Measurements from ENCODE around the gene DST.

Gene DST

DNA sequence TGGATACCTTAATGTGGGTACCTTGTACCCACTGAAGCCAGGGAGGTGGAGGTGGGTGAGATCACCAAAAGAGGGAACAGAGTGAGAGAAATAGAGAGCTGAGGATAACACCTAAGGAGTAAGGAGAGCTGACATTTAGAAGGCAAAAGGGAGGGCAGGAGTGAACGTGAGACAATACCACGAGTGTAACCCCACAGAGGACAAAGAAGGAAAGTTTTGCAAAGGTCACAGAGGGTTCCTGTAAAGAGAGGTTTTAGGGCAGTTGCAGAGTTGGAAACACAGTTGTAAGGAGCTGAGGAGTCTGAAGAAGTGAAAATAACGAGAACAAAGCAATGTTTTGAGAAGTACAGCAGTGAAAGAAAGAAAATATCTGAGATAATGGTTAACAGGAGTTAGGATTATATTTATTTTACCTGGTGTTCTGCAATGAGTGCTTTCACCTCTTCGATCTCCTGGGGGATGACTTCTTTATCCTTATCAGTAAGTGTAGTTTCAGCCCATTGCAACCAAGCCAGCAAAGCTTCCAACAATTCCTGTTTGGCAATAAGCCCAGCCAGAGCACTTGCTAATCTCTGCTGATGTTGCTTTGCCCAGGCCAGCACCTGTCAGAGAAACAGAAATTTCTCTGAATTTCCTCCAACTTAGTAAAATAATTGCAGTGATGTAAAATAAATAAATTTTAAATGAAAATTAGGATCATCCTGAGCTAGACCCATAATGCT lies 166.8 kb downstream of the DST start:
- no peak overlapping the region for H3K4me3 ChIP-seq (ENCODE audit: low read depth, low read length)
- TF ChIP-seq, protein P1, sequence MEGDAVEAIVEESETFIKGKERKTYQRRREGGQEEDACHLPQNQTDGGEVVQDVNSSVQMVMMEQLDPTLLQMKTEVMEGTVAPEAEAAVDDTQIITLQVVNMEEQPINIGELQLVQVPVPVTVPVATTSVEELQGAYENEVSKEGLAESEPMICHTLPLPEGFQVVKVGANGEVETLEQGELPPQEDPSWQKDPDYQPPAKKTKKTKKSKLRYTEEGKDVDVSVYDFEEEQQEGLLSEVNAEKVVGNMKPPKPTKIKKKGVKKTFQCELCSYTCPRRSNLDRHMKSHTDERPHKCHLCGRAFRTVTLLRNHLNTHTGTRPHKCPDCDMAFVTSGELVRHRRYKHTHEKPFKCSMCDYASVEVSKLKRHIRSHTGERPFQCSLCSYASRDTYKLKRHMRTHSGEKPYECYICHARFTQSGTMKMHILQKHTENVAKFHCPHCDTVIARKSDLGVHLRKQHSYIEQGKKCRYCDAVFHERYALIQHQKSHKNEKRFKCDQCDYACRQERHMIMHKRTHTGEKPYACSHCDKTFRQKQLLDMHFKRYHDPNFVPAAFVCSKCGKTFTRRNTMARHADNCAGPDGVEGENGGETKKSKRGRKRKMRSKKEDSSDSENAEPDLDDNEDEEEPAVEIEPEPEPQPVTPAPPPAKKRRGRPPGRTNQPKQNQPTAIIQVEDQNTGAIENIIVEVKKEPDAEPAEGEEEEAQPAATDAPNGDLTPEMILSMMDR (IDR thresholded peaks at IDR 0.05; ENCODE audit: low read depth, low read length, missing control alignments): no peak
- DNase-seq (ENCODE audit: low read depth): no peak
- in situ Hi-C loops (cut with HindIII; ENCODE audit: low sequenced_read_pairs): no loop called here

GRCh38 chr6:56474532-56474931 lies 168.2 kb downstream of the DST start:
- TF ChIP-seq, protein P1 (IDR thresholded peaks at IDR 0.05; ENCODE audit: low read depth, low read length, missing control alignments): no peak
- no peak for DNase-seq (ENCODE audit: low read depth)
- in situ Hi-C loops (cut with HindIII; ENCODE audit: low sequenced_read_pairs): no loop called here
- no peak overlapping the region for H3K4me3 ChIP-seq (ENCODE audit: low read depth, low read length)

- no peak overlapping the region for H3K4me3 ChIP-seq (ENCODE audit: low read depth, low read length)
- TF ChIP-seq, protein P1 (IDR thresholded peaks at IDR 0.05; ENCODE audit: low read depth, low read length, missing control alignments): no peak
- in situ Hi-C loops (cut with HindIII; ENCODE audit: low sequenced_read_pairs): no loop called here
- no peak for DNase-seq (ENCODE audit: low read depth)
Observed at GRCh38 chr6:56463443-56463842, 179.2 kb downstream of the DST start.

DNA sequence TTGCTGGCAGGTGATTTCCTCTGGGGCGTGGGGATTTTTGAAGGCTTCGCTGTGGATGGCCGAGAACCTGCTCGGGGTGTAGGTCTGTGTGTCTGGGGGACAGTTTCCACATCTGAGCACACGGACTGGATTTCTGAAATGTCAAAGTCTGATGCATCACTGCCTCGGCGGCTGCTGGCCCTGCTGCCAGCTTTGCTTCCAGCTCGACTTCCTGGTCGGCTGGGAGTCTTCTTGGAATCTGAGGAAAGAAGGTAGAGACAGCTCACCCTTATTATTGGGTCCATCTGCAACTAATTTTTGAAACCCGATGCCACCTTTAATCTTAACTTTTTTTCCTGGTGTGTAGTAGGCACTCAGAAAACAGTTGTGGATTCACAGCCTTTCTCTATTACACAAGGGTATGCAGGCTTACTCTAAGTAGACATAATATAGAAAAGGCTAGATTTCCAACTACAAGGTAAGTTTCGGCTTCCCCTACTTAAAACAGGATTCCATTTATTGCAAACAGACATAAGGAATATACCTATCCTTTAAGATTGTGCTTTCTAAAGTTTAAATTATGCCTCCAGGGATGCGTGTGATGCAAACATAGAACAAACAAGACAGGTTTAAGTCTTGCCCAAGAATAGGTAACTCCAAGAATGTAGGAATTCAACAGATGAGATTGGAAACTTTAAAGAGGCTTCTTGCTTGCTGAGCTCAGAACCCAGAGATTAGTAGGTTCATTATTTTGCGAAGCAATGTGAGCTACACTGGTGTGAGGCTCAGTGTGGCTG lies 183.5 kb downstream of the DST start:
- no peak overlapping the region for H3K4me3 ChIP-seq (ENCODE audit: low read depth, low read length)
- DNase-seq (ENCODE audit: low read depth): no peak
- TF ChIP-seq, protein P1 (IDR thresholded peaks at IDR 0.05; ENCODE audit: low read depth, low read length, missing control alignments): no peak
- in situ Hi-C loops (cut with HindIII; ENCODE audit: low sequenced_read_pairs): no loop called here

- in situ Hi-C loops (cut with HindIII; ENCODE audit: low sequenced_read_pairs): no loop called here
- TF ChIP-seq, protein P1 (IDR thresholded peaks at IDR 0.05; ENCODE audit: low read depth, low read length, missing control alignments): no peak
- DNase-seq (ENCODE audit: low read depth): no peak
- H3K4me3 ChIP-seq (ENCODE audit: low read depth, low read length): no peak overlapping the region
Observed at GRCh38 chr6:56458324-56458884, 184.3 kb downstream of the DST start.

GRCh38 chr6:56456785-56457184 lies 185.9 kb downstream of the DST start:
- TF ChIP-seq, protein P1 (IDR thresholded peaks at IDR 0.05; ENCODE audit: low read depth, low read length, missing control alignments): no peak
- in situ Hi-C loops (cut with HindIII; ENCODE audit: low sequenced_read_pairs): no loop called here
- no peak for DNase-seq (ENCODE audit: low read depth)
- no peak overlapping the region for H3K4me3 ChIP-seq (ENCODE audit: low read depth, low read length)

Data from astrocyte of the cerebellum (primary cell).